ENCODE data around the gene EFHD2.

DNA sequence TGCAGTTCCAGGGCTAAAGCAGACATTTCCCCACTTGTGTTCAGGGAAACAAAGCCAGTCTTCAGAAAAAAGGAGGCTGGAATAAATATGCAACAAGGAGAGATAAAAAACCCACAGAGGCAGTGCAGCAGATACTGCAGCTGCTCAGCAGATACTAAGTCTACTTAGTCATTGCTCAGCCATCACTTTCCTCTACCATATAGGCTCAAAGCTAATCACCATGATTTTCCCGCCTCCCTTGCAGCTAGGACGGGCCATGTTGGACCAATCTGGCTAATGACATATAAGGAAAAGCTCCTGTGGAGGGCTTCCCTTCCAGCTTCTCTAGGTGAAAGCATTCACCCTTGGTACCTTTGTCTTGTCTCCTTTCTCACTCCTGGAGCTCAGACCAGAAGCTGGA lies 10.0 kb upstream of the EFHD2 start:
- TF ChIP-seq, protein P1, sequence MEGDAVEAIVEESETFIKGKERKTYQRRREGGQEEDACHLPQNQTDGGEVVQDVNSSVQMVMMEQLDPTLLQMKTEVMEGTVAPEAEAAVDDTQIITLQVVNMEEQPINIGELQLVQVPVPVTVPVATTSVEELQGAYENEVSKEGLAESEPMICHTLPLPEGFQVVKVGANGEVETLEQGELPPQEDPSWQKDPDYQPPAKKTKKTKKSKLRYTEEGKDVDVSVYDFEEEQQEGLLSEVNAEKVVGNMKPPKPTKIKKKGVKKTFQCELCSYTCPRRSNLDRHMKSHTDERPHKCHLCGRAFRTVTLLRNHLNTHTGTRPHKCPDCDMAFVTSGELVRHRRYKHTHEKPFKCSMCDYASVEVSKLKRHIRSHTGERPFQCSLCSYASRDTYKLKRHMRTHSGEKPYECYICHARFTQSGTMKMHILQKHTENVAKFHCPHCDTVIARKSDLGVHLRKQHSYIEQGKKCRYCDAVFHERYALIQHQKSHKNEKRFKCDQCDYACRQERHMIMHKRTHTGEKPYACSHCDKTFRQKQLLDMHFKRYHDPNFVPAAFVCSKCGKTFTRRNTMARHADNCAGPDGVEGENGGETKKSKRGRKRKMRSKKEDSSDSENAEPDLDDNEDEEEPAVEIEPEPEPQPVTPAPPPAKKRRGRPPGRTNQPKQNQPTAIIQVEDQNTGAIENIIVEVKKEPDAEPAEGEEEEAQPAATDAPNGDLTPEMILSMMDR (IDR thresholded peaks at IDR 0.05): no peak
- no peak for TF ChIP-seq POLR2A (IDR thresholded peaks at IDR 0.05)

Measured in Peyer's patch (tissue), 4 donors.